ENCODE results near the gene TM9SF3.

Gene TM9SF3

DNA sequence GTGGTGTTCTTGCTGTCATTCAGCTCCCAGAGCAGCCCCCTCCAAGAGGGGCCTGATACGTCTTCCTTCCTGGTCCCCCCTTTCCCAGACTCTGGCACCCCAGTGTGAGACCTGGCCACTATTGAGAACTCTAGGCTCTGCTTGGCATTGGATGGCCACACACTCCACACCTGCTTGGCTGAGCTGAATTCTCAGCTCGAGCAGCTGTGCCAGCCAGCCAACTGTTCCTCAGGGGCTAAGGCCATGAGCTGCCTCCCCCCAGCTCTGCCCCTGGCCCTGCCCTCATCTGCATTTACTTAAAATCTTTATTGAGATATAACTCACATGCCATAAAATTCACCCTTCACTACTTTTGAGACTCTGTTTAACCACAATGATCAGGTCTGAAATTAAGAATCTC lies 79.8 kb downstream of the TM9SF3 start:
- DNase-seq, result no peak

DNA sequence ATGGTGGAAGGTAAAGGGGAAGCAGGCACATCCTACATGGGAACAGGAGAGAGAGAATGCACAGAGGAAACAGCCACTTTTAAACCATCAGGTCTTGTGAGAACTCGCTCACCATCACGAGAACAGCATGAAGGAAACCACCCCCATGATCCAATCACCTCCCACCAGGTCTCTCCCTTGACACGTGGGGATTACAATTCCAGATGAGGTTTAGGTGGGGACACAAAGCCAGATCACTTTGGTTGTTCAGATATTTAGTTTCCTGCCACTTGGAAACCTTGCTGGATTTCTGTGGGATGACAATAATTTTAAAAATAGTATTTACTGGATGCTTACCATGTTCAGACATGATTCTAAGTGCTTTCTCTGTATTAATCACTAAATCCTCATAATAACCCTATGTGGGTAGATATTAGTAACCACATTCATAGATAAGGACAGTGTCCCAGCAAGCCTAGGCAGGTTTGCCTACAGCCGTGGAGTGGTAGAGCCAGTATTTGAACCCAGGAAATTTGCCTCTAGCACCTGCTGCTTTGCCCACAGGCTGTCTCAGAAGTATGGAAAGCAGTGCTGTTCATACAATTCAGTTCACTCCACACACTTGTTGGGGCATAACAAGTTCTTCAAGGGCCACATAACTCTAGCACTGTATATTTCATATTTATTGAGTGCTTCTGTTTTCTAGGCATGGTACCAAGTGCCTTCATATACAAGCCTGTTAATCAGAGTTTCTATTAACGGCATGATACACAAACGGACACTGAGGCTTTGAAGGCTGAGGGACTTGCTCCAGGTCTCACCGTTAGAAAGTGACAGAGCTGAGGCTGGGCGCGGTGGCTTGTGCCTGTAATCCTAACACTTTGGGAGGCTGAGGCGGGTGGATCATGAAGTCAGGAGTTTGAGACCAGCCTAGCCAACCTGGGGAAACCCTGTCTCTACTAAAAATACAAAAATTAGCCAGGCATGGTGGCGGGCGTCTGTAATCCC lies 81.4 kb downstream of the TM9SF3 start:
- DNase-seq, result no peak

DNA sequence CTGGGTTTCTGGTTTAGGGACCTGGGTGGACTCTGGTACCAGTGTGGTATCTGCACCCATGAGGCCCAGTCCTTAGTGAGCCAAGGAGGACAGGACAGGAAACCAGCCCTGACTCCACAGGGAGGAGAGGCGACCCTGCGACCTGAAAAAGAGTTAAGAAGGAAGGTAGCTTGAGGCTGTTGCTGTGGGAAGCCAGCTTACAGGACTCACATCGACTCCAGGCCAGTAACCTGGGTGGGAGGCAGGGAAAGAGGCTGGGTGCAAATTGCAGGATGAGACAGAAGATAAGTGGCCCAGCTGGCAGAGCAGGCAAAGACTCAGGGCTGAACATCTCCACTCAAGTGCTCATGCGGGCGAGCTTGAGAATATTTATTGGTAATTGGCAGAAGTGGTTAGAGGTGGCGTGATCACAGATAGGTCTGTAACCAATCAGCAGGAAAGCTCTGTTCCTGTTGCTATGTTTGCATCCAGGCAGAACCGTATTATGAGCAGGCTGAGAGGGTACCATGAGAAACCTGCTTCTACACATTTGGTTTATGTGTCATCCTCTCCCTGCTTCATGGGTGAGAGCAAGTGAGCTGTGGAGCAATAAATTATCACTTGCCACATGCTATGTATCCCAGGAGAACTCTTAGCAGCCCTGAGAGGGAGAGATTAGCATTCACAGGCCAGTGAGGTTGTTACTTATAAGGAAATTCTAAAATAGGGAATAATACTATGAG lies 84.1 kb downstream of the TM9SF3 start:
- DNase-seq, result no peak

DNA sequence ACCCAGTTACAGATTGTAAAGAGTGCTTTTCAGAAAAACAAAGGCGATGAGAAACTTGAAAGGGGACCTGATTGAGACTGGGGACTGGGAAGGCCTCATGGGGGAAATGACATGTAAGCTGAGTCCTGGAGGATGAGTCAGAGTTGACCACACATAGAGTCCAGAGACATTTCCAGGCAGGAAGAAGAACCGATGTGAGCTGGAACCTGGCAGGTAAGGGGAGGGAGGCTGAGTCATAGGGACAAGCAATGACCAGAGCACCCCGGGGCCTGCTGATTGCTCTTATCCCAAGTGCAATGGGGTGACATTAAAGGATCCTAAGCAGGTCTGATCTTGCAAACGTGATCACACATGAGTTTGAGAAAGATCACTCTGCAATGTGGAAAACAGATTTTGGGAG lies 84.8 kb downstream of the TM9SF3 start:
- DNase-seq, result no peak

DNA sequence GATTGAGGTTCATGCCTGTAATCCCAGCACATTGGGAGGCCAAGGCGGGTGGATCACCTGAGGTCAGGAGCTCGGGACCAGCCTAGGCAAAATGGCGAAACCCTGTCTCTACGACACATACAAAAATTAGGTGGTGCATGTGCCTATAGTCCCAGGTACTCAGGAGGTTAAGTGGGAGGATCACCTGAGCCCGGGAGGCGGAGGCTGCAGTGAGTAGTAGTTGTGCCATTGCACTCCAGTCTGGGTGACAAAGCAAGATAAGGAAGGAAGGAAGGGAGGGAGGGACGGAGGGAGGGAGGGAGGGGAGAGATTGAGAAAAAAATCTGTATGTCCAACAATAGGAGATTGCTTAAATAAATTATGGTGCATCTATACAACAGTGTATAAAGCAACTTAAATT lies 86.3 kb downstream of the TM9SF3 start:
- DNase-seq, result no peak

DNA sequence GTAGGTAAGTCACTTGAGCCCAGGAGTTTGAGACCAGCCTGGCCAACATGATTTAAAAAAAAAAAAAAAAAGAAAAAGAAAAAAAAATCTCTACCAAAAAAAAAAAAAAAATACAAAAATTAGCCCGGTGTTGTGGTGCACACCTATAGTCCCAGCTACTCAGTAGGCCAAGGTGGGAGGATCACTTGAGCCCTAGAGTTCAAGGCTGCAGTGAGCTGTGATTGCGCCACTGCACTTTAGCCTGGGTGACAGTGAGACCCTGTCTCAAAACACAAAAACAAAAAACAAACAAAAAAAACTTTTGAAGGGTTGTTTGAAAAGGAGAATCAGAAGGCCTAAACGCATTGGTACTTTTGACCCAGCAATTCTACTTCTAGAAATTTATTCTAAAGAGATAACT lies 86.8 kb downstream of the TM9SF3 start:
- DNase-seq, result no peak

DNA sequence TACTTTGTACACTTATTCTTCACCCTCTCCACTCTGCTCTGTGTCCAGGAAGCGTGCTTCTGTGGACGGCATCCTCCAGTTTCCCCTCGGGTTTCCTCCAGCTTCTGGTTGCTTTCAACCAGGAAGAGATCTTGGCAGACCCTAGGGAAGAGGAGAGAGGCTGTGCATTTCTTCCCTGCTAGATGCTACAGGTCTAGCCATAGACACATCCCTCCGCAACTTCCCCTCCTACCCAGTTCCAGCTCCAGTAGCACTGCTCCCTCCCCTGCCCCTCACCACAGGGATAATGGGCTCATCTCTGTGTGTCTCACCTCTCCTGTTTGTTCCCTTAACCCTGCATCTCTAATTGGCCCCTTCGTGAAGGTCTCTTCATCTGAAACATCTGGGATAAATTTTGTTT lies 89.4 kb downstream of the TM9SF3 start:
- DNase-seq, result no peak

DNA sequence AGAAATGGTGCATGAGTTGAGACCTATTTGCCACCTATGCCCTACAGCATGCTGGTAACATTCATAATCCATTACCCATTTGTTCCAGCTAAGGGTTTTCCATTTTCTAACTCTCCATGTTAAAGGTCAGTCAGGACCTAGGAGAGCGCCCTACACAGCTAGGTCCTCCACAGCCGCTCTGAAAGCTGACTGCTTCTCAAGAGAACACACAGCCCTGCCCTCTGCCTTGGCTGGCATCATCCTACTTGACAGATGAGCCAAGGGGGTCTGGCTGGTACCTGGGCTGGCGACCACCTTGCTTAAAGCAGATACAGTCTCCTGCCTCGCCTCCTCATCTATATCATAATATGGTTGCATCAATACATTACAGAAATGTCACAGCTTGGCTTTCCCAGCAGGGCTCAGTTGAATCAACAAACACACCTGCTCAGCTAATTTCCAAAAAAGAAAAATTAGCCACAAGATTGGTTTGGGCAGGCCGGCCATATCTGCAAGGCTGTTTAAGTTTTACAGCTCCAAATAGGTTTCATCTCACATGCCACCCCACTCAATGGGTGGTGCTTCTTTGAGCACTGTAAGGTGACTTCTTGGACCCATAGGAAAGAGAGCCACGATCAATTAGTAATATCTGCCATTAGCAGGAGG lies 90.4 kb downstream of the TM9SF3 start:
- no peak for DNase-seq

DNA sequence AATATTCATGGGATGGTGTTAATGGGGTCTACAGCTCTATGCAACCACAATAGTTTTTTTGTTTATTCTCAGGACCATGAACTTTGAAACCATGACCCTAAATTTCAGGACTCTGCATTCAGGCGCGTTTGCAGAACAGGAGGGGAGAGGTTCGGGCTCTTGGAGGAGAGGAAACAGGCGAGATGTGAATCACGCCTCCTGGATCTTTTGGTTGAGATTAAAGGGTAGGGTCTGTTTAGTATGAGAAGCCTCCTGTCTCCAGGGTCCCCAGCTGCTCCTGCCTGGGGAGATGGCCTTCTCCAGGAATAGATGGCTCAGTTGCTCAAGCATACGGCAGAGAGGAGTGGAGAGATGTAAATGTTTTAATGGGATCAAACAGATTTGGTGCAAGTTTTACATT lies 91.3 kb downstream of the TM9SF3 start:
- DNase-seq, result no peak

DNA sequence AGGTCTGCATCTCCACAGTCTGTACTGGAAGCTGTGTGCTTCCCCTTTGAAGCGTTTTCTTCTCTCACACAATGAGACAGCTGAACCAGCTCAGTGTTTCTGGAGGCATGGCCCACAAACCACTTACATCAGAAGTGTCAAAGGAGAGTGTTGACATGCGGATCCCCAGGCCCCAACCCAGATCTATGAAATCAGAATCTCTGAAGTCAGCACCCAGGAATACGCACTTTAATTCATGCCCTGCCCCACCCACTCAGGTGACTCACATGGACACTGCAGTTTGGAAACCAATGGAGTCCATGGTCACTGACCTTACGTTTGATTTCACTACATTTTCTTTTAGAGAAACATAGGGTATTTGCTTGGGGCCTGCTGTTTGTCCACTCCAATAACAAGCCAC lies 92.1 kb downstream of the TM9SF3 start:
- no peak for DNase-seq

DNA sequence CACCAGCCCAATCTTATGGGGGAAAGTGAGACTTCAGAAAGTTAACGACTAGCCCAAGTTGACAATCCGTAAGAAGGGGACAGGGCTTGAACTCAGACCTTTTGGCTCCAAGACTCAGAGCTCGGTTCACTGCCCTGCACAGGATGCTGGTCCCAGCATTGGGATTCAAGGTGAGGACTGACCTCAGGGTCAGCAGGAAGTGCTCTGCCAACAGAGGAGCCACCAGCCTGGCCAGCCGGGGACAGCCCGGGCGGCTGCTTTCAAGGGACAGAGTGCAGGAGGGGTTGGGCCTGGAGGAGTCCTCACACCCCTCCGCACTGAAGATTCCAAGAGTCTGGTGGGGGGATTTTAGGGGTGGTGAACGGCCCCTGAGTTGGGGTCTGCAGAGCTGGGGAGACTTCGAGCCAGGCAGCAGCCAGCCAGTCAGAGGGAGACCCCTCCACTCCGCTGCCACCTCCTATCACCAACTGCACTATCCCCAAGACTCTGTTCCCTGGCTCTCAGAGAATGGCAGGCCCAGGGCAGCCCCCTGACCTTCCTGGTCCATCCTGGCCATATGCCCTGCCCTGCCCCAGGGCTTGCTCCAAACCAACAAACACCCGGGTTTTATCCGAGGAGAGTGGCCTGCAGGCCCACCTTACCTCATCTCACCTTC lies 92.8 kb downstream of the TM9SF3 start:
- no peak for DNase-seq

DNA sequence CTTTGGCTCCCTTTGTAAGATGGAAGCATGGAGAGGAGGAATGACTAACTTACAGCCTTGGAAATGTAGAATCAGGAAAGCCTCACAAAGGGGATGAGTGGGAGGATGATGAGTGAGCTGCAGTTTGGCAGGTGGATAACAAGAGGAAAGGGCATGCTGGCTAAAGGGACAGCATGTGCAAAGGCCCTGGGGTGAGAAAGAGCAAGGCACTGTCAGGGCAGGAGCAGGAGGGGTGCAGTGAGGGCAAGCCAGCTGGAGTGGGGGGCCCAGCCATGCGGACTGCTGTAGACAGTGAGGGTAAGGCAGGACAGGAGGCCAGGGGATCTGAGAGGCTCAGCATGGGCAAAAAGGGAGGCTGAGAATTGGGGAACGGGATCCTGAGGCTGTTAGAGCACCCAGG lies 93.6 kb downstream of the TM9SF3 start:
- no peak for DNase-seq

DNA sequence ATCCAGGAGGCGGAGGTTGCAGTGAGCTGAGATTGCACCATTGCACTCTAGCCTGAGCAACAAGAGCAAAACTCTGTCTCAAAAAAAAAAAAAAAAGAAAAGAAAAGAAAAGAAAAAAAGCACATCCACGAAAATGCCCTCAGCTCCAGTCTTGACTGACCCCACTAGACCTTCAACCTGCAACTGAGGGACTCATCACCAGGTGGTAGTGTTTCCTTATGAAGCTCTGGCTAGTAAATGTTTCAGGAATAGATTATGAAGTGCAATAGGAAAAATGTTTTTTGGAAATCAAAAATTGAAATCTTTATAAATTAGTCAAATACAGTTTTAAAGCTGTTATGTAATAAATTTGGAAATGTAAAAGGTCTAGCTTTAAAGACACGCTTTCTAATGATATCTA lies 95.5 kb downstream of the TM9SF3 start:
- DNase-seq, result no peak

DNA sequence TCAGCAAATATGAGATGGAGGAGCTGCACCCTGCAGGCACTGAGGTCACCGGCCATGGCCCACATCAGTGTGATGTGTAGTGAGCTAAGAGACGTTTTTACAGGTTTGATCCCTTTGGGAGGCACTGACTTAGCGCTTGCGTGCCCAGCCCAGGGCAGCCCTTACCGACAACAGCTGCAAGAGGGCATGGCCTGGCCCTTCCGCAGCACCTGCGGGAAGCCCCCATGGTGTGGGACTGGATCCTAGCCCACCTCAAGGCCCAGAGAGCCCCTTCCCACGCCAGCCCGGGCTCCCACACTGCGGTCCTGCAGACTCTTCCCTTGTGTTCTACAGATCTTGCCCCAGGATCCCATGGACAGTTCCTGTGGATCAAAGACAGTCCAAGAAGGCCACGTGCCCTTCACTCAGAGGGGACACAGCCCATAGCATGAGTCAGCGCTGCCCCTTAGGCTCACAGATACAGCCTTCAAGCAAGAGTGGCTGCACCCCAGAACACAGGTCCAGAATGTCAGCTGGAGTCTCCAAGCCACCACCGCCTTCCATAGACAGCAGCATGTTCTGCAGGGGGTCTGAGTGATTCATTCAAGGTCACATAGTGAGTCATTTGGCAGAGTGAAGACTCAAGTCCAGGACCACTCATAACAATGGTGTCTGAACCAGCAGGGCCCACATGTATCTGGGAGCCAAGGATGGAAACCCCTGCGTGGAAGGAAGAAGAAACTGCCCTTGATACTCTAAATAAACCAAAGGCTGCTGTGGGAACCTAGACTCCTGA lies 98.5 kb downstream of the TM9SF3 start:
- no peak for DNase-seq

DNA sequence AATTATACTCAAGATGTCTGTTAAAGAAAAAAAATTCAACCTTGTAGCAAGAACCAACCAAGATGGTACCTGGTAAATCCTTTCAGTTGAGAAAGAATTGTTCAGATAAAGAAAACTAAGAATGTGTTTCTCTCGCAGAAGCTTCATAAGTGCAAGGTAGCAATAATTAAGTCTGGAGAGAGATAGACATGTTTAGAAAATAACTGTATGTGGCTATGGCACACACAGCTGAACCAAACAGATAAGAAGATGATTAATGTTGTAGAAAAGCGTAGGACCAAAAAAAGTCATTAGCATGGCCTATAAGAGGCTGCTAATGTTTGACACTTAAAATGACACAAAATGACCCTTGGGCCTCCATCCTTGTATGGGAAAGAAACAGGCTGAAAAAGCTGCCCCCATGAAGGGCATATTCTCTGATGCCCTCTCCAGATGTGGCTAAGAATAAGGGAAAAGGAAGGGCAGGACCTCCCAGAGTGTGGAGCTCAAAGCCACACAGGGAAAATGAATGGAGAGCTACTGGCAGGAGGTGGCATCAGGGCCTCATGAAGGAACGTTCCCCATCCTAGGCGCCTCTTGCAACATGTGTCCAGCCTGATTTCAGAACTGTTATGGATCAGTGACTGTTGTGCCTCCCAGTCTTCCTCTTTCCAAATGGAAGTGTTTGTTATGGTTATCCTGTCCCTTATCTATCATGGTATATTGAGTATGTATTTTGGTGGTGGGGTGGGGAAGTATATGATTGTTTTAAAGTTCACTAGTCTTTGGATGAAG lies 103.8 kb downstream of the TM9SF3 start:
- DNase-seq, result no peak

DNA sequence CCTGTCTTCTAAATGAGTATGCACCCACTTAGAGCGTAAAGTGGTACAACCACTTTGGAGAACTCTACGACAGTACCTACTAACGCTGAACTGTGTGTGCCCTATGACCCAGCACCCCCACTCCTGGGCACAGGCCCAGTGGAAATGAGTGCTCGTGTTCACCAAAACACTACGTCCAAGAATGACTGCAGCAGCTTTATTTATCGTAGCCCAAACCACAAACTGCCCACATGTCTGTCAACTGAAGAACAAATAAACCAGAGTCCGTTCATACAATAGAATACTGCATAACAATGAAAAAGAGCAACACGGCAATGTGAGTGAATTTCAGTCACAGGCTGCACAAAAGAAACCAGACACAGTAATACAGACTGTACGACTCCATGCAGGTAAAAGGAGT lies 108.5 kb downstream of the TM9SF3 start:
- no peak for DNase-seq

DNA sequence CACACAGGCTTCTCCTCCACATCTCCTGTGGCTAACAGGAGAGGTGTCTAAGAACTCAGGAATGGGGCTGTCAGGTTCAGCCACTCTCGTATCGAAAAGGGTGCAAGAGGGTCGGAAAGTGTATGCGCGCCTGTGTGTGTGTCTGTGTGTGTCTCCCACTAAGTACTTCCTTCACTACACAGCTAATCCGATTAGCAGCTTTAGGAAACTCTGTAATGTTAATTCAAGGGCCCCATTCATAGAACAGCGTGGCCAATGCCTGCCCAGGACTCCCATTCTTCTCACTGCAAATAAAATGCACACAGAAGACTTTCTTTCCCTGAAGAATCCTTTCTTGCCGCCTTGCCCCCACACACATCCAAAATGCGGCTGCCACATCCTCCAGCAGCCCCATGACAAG lies 112.9 kb downstream of the TM9SF3 start:
- no peak for DNase-seq

DNA sequence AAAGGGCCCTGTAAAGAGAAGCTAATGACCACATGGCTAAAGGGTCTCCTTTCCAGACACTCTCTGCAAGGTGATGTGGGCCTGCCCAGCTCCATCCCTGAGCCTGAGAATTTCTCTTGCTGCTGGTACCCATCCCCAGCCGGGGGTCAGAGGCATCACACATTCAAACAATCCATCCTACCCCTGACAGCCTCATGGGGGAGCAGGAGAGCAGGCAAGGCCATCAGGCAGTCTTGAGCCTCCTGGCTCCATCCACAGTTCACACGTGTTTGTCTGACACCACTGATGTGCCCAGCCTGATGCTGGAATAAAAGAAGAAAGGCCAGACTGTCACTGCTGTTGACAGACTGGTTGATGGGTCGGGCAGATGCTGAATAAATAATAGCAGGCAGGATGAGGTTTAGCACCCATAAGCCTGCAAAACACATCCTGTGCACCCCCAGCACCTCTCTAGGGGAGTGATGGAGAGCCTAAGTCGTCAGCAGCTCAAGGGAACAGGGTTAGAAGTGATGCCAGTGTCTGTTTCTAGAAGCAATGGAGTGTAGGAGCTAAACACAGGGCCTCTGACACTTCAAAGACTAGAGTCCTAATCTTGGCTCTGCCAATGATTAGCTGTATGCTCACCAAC lies 116.6 kb downstream of the TM9SF3 start:
- no peak for DNase-seq

DNA sequence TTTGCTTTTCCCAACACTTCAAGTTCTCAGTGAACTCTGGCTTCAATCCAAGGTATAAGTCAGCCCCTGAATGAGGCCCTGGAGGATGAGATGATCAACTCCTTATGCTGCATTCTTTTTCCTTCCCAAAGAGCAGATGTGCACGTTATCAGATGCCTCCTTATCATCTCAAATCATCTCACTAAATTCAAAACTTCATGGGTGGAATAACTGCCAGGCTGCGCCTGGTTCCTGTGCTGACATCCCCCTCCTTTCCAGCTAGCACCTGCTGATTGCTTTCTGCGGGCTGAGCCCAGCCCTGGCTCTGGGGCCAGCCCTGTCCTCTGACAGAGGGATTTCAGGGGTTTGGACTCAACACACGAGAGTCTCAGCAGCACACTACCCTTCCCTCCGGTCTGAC lies 118.0 kb downstream of the TM9SF3 start:
- no peak for DNase-seq

All from NCI-H2029 (cell line).